ENCODE measurements around the gene CD38.

CD38 gene

DNA sequence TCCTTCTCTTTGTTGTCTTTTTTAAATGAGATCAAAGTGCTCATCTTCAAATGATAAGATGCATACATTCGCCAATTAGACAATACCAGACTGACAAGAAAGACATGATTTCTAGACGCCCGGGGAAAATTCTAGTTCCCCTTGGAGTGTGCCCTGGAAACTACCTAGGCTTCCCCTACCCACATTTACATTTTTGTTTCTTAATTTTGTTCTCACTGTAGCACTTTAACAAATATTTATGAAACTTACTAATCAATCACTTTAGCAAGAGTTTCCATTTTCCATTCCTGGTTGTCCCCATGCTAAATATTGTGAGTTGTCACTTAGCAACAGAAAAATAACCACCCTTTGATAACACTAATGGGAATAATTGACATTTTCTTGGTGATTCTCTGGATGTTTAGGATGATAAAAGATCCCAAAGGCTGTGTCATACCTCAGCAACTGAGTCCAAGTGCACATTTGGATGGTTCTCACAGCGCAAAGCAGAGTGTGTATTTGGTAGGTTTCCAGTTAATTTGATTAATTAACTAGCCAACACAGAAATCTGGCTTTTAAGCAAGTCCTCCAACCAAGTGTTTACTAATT lies 90.8 kb downstream of the CD38 start:
- no peak overlapping the region for H3K4me3 ChIP-seq (ENCODE audit: low read length)
- TF ChIP-seq, protein P1, sequence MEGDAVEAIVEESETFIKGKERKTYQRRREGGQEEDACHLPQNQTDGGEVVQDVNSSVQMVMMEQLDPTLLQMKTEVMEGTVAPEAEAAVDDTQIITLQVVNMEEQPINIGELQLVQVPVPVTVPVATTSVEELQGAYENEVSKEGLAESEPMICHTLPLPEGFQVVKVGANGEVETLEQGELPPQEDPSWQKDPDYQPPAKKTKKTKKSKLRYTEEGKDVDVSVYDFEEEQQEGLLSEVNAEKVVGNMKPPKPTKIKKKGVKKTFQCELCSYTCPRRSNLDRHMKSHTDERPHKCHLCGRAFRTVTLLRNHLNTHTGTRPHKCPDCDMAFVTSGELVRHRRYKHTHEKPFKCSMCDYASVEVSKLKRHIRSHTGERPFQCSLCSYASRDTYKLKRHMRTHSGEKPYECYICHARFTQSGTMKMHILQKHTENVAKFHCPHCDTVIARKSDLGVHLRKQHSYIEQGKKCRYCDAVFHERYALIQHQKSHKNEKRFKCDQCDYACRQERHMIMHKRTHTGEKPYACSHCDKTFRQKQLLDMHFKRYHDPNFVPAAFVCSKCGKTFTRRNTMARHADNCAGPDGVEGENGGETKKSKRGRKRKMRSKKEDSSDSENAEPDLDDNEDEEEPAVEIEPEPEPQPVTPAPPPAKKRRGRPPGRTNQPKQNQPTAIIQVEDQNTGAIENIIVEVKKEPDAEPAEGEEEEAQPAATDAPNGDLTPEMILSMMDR (conservative IDR thresholded peaks at IDR 0.05; ENCODE audit: low read length) = no peak
- no peak for DNase-seq (ENCODE audit: low read depth)

DNA sequence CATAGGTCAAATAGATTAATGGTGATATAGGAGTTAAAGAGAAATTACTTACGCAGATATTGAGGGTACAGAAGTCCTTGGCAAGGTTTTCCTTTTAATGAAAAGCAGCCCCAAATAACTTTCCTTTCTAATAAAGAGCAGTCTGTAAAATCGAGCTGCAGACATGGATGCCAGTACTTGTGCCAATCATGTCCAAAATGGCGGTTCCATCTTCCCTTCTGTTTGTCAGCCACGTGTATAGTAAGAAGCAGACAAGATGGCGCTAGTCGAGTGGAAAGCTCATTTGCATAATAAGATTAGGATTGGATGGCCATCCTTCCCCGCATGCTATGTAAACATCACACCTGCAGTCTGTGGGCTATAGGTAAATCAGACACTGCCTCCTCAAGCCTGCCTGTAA lies 92.0 kb downstream of the CD38 start:
- DNase-seq (ENCODE audit: low read depth) = no peak
- TF ChIP-seq, protein P1 (conservative IDR thresholded peaks at IDR 0.05; ENCODE audit: low read length) = no peak
- H3K4me3 ChIP-seq (ENCODE audit: low read length) = no peak overlapping the region

DNA sequence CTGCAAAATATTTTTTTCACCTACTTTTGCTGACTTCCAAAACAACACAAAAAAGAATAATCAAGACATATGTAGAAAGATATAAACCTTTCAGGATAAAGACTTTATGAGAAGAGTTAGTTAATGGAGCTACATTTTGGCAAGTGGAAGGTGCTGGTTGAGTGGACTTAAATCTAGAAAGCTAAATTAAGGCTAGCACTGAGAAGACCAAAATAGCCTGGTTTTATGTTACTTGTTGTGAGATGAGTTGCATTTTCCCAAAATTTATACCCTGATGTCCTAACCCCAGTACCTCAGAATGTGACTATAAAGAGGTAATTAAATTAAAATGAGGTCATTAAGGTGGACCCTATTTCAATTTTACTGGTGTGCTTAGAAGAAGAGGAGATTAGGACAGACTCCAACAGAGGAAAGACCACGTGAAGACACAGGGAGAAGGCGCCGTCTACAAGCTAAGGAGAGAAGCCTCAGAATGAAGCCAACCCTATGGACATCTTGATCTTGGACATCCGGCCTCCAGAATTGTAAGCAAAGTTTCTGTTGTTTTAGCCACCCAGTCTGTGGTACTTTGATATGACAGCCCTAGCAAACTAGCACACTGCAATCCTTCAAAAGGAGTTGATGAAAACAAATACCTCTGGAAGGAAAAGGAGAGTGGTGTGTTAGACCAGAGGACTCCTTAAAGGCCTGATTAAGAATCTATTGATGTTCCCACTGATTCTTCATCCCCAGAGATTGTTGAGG lies 93.0 kb downstream of the CD38 start:
- TF ChIP-seq, protein P1 (conservative IDR thresholded peaks at IDR 0.05; ENCODE audit: low read length) = no peak
- DNase-seq (ENCODE audit: low read depth) = no peak
- H3K4me3 ChIP-seq (ENCODE audit: low read length) = no peak overlapping the region

DNA sequence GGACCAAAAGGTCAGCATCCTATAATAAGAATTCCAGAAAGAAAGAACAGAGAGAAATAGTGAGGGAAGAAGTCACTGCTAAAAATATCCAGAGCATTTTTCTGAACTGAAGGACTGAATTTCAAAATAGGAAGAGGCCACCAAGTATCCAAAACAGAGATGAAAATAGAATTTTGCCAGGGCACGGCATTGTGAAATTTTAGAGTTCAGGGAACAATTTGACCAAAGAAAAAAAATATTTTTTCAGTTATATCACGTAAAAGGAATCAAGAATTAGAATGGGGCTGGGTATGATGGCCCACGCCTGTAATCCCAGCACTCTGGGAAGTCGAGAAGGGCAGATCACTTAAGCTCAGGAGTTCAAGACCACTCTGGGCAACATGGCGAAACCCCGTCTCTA lies 95.0 kb downstream of the CD38 start:
- DNase-seq (ENCODE audit: low read depth) = peak; percentile 4
- no peak overlapping the region for H3K4me3 ChIP-seq (ENCODE audit: low read length)
- TF ChIP-seq, protein P1 (conservative IDR thresholded peaks at IDR 0.05; ENCODE audit: low read length) = no peak

DNA sequence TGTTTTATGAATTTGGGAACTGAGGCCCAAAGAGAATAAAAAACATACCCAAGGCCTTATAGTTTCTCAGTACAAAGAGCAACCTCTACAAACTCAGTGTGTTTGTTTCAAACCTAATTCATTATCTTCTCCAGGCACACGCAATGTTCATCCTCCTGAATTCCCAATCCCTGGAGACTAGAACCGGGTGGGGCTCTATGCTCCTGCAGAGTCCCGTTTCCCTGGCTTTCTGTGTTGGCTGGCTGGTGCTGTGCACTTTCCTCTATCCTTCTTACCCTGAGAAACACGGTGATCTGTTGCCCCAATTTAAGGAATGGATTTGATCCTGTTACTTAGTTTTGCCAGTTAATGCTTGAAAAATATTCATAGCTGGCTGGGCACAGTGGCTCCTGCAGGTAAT lies 96.5 kb downstream of the CD38 start:
- no peak overlapping the region for H3K4me3 ChIP-seq (ENCODE audit: low read length)
- no peak for DNase-seq (ENCODE audit: low read depth)
- TF ChIP-seq, protein P1 (conservative IDR thresholded peaks at IDR 0.05; ENCODE audit: low read length) = no peak

DNA sequence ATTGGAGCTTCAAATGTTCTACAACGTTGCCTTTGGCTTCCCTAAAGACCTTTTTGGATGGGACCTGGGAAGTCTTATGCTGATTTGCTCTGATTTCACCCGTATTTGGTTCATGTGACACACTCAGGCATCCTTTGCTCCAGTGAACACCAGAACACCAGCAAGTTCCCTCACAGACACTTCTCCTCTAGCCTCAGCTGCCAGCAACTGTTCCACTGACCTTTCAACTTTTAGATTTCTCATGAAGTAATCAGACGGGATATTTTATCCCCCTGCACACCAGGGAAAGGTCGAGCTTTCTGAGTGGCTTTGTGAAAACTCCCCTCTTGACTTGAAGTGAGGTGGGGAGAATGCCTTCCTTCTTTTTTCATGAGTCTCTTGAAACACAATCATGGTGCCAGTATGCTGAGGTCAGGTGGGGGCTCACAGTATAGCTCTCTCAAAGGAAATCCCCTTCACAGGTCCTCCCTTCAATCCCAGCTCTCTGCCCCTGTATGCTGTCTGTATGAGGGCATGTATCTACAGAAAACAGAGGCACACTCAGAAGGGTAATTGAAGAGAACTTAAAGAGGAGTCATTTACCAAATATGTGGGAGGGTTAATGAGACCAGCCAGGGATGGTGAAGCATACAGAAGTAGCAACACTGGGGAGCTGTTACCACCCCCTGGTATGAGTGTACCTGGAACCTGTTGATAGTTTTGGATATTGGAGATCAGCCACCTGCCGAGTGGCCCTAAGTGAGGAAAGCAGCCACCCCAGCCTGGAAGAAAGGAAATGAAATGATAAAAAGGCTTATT lies 97.7 kb downstream of the CD38 start:
- TF ChIP-seq, protein P1 (conservative IDR thresholded peaks at IDR 0.05; ENCODE audit: low read length) = no peak
- H3K4me3 ChIP-seq (ENCODE audit: low read length) = no peak overlapping the region
- DNase-seq (ENCODE audit: low read depth) = no peak

Data from AG10803 (cell line).